HUES6 (cell line): ENCODE results near the gene TRNT1.
A peak's percentile ranks its signal among the peaks of the same experiment; 100 is the strongest.

Source experiments
- H3K27ac ChIP-seq: 2 replicates; pipeline ENCODE4 v1.7.0; 2013; ENCODE audit warnings: low read depth, mild to moderate bottlenecking, low read length, inconsistent platforms
- H3K27me3 ChIP-seq: 2 replicates; pipeline ENCODE4 v1.6.1; 2013; ENCODE audit warnings: low read length; ENCODE audit not compliant: control insufficient read depth, insufficient read depth
- H3K36me3 ChIP-seq: 2 replicates; pipeline ENCODE4 v1.6.1; 2013; ENCODE audit warnings: low read length; ENCODE audit not compliant: control insufficient read depth, insufficient read depth
- H3K4me1 ChIP-seq: 2 replicates; pipeline ENCODE4 v1.6.1; 2013; ENCODE audit warnings: low read length; ENCODE audit not compliant: control insufficient read depth, insufficient read depth
- H3K4me3 ChIP-seq: 2 replicates; pipeline ENCODE4 v1.5.1; 2013; ENCODE audit warnings: low read depth, low read length
- H3K9ac ChIP-seq: one replicate; pipeline ENCODE4 v1.6.1; 2013; ENCODE audit warnings: mild to moderate bottlenecking, low read length
- H3K9me3 ChIP-seq: 2 replicates; pipeline ENCODE4 v1.6.1; 2013; ENCODE audit warnings: low read depth, low read length; ENCODE audit not compliant: control insufficient read depth, insufficient read depth

The TRNT1 gene

DNA sequence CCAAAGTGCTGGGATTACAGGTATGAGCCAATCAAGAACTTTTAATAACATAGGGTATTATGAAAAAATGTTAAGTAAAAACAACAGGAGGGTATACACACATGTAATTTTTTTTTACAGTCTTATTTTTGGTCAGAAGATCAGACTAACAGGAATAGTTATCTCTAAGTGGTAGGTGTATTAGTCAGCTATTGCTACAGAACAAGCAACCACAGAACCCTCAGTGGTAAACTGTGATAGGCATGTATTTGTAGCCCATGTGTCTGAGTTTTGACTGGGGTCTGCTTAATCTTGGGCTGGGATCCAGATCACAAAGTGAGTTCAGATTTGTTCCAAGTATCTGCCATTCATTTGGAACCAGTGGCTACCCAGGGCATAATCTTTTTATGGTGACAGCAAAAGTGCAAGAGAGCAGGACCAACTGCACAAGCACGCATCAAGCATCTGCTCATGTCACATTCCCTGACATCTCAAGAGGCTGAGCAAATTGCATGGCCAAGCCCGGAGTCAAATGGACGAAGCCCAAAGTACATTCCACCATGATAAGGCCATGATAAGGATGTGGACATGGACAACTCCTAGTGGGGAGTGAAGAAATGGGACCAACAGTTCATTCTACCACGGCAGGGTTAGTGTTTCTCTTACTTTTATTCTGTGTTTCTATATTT, 13.6 kb upstream of the TRNT1 start:
- Histone ChIP-seq H3K4me1 (peaks cover 16% of the 10 kb centered on the region), H3K36me3 (no peaks in the 10 kb centered on the region)

GRCh38 chr3:3117651-3118050, 9.1 kb upstream of the TRNT1 start:
- no peak overlapping the region for H3K9ac ChIP-seq
- H3K36me3 ChIP-seq = no peaks in the 10 kb centered on the region
- no peak overlapping the region for H3K27ac ChIP-seq
- no peaks in the 10 kb centered on the region for H3K27me3 ChIP-seq
- no peaks in the 10 kb centered on the region for H3K9me3 ChIP-seq
- no peaks in the 10 kb centered on the region for H3K4me1 ChIP-seq
- no peak overlapping the region for H3K4me3 ChIP-seq

More for the DNA sequence above, 13.6 kb upstream of the TRNT1 start:
- Histone ChIP-seq H3K9ac (no peak overlapping the region), H3K9me3 (no peaks in the 10 kb centered on the region), H3K27ac (no peak overlapping the region), H3K4me3 (no peak overlapping the region), H3K27me3 (no peaks in the 10 kb centered on the region)

GRCh38 chr3:3119393-3119851, 7.3 kb upstream of the TRNT1 start:
- no peak overlapping the region for H3K27ac ChIP-seq
- no peak overlapping the region for H3K9ac ChIP-seq
- H3K36me3 ChIP-seq = no peaks in the 10 kb centered on the region
- H3K4me3 ChIP-seq = no peak overlapping the region
- H3K27me3 ChIP-seq = no peaks in the 10 kb centered on the region
- H3K4me1 ChIP-seq = no peaks in the 10 kb centered on the region
- H3K9me3 ChIP-seq = no peaks in the 10 kb centered on the region

DNA sequence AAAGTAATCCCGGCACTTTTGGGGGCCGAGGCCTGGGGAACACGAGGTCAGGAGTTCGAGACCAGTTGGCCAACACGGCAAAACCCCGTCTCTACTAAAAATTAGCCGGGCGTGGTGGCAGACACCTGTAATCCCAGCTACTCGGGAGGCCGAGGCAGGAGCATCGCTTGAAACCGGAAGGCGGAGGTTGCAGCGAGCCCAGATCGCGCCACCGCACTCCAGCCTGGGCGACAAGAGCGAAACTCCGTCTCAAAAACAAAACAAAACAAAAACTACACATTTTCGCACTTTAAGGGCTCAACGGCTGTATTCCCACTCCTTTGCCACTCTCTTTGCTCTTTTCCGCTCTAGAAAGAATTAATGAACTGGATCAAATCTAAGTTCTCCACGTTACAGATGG, 763 bp upstream of the TRNT1 start:
- H3K4me1 ChIP-seq = peaks cover 7% of the 10 kb centered on the region; the same call in 1 of the 2 replicates
- no peaks in the 10 kb centered on the region for H3K27me3 ChIP-seq
- peak overlapping the region; percentile 75 for H3K9ac ChIP-seq
- peak overlapping the region; percentile 99 for H3K4me3 ChIP-seq
- peaks cover 25% of the 10 kb centered on the region for H3K36me3 ChIP-seq
- H3K9me3 ChIP-seq = no peaks in the 10 kb centered on the region
- H3K27ac ChIP-seq = peak overlapping the region; percentile 54; the same call in 1 of the 2 replicates

- no peaks in the 10 kb centered on the region for H3K27me3 ChIP-seq
- H3K9ac ChIP-seq = peak overlapping the region; percentile 100
- H3K9me3 ChIP-seq = no peaks in the 10 kb centered on the region
- H3K36me3 ChIP-seq = peaks cover 28% of the 10 kb centered on the region
- peak overlapping the region; percentile 99 for H3K4me3 ChIP-seq
- H3K4me1 ChIP-seq = peaks cover 7% of the 10 kb centered on the region; the same call in 1 of the 2 replicates
- peak overlapping the region; percentile 98 for H3K27ac ChIP-seq
These were observed 781 bp downstream of the TRNT1 start for GRCh38 chr3:3127432-3128010.

DNA sequence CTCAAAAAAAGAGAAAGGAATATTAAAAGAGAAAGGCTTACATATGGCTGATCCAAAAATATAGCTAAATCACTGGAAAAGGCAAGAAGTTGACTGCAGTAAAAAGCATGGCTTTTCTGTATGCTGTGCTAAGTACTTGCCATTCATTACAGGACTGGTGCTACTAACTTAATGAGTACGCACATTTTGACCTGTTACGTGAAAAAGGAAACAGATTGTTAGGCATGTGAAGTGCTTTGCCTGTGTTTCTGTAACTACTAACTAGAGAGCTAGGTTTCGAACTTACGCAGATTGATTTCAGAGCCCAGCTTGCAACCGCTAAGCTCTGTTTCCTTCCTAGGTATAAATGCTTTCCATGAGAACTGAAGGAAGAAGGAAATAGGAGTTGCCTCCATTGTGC, 2.8 kb downstream of the TRNT1 start:
- H3K27ac ChIP-seq = no peak overlapping the region
- no peaks in the 10 kb centered on the region for H3K27me3 ChIP-seq
- no peak overlapping the region for H3K9ac ChIP-seq
- no peaks in the 10 kb centered on the region for H3K9me3 ChIP-seq
- H3K4me1 ChIP-seq = peaks cover 7% of the 10 kb centered on the region; the same call in 1 of the 2 replicates
- H3K4me3 ChIP-seq = no peak overlapping the region
- peaks cover 34% of the 10 kb centered on the region for H3K36me3 ChIP-seq

DNA sequence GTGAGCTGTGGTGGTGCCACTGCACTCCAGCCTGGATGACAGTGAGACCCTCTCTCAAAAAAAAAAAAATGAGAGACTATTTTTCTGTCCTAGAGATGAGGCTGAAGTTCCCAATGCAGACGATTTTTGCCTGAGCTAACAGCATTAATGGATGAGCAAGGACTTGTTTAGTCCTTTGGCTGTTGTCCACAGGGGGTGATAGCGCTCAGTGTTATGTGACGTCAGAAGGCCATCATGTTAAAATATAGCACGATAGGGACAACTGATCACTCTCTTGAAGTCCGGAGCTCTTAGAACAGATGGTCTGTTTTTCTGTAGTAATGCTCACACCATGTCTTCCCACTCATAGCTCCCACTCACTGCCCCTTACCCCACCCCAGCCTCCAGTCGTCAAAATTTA, 6.8 kb downstream of the TRNT1 start:
- no peaks in the 10 kb centered on the region for H3K4me1 ChIP-seq
- H3K4me3 ChIP-seq = no peak overlapping the region
- no peak overlapping the region for H3K9ac ChIP-seq
- no peaks in the 10 kb centered on the region for H3K9me3 ChIP-seq
- no peaks in the 10 kb centered on the region for H3K27me3 ChIP-seq
- no peak overlapping the region for H3K27ac ChIP-seq
- peaks cover 65% of the 10 kb centered on the region for H3K36me3 ChIP-seq

- Histone ChIP-seq H3K9me3 (no peaks in the 10 kb centered on the region), H3K4me1 (no peaks in the 10 kb centered on the region), H3K36me3 (peaks cover 66% of the 10 kb centered on the region), H3K27me3 (no peaks in the 10 kb centered on the region), H3K4me3 (no peak overlapping the region), H3K9ac (no peak overlapping the region), H3K27ac (no peak overlapping the region)
These were observed 8.2 kb downstream of the TRNT1 start for GRCh38 chr3:3134750-3135448.

- H3K36me3 ChIP-seq = peaks cover 77% of the 10 kb centered on the region
- no peaks in the 10 kb centered on the region for H3K9me3 ChIP-seq
- H3K4me1 ChIP-seq = no peaks in the 10 kb centered on the region
- H3K27ac ChIP-seq = no peak overlapping the region
- H3K27me3 ChIP-seq = no peaks in the 10 kb centered on the region
- no peak overlapping the region for H3K4me3 ChIP-seq
- no peak overlapping the region for H3K9ac ChIP-seq
These were observed 10.8 kb downstream of the TRNT1 start for GRCh38 chr3:3137526-3137925.

- no peaks in the 10 kb centered on the region for H3K4me1 ChIP-seq
- H3K4me3 ChIP-seq = no peak overlapping the region
- no peaks in the 10 kb centered on the region for H3K27me3 ChIP-seq
- no peak overlapping the region for H3K9ac ChIP-seq
- no peaks in the 10 kb centered on the region for H3K9me3 ChIP-seq
- H3K27ac ChIP-seq = no peak overlapping the region
- H3K36me3 ChIP-seq = peaks cover 97% of the 10 kb centered on the region
These were observed 15.2 kb downstream of the TRNT1 start for GRCh38 chr3:3141939-3142338.

- Histone ChIP-seq H3K36me3 (peaks cover 98% of the 10 kb centered on the region), H3K27ac (no peak overlapping the region), H3K4me1 (no peaks in the 10 kb centered on the region), H3K4me3 (no peak overlapping the region), H3K27me3 (no peaks in the 10 kb centered on the region), H3K9me3 (no peaks in the 10 kb centered on the region), H3K9ac (no peak overlapping the region)
These were observed 19.1 kb downstream of the TRNT1 start for GRCh38 chr3:3145831-3146230.
